Activated CD4-positive, alpha-beta T cell treated with anti-CD3 and anti-CD28 coated beads for 24 hours (primary cell): ENCODE measurements around the gene KANSL1.

Source experiments
- DNase-seq, 2 donors: peaks; one replicate each; pipeline ENCODE4 v3.0.0-alpha.2; 2020; ENCODE audit warnings: low read depth in 2 of 2

Gene KANSL1

DNA sequence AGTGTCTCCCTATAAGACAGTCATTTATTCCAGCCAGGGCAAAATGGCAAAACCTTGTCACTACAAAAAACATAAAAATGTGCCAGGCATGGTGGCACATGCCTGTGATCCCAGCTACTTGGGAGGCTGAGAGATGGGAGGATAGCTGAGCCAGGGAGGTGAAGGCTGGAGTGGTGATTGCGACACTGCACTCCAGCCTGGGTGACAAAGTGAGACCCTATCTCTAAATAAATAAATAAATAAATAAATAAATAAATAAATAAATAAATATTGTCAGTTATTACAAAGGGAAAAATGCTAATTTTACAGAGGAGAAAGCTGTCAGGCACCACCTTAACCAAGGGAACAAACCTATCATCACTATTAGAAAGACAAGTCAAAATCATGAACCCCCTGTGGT, 118.7 kb downstream of the KANSL1 start:
- no peak for DNase-seq

DNA sequence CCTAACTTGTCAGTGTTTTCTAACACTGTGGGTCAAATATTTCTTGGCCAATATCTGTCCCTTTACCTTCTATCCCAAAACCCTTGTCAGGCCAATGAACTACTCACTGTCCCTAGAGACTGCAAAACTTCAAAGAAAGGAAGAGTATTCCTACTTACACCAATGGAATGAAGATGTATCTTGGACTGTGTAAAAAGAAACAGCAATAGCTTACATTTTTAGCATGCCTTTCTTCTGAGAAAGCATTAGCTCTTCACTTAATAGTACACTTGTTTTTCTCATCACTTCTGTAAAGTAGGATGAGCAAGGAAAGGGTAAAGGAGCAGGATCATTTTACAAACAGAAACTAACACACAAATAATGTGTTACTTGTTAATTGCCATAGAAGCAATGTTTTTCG, 120.2 kb downstream of the KANSL1 start:
- DNase-seq, result no peak

GRCh38 chr17:46071796-46072195, 121.4 kb downstream of the KANSL1 start:
- DNase-seq, result no peak

- no peak for DNase-seq
Observed at GRCh38 chr17:46064460-46064859, 128.8 kb downstream of the KANSL1 start.

DNA sequence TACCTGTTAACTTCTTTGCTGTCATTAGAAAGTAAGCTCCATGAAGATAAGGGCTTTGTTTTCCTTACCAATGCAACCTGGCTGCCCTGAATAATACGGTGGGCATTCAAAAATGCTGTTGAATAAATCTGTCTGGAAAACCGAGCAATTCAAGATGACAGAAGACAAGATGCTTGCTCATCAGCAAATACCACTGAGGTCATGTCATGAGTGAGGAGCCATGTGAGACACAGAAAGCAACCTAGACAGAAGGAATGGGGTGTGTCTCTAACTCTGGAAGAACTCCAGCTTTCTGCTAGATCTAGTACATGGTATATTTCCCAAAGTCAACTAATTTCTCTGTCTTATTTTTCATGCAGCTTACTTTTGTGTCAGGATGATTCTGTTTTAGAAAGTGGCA, 130.0 kb downstream of the KANSL1 start:
- no peak for DNase-seq

DNA sequence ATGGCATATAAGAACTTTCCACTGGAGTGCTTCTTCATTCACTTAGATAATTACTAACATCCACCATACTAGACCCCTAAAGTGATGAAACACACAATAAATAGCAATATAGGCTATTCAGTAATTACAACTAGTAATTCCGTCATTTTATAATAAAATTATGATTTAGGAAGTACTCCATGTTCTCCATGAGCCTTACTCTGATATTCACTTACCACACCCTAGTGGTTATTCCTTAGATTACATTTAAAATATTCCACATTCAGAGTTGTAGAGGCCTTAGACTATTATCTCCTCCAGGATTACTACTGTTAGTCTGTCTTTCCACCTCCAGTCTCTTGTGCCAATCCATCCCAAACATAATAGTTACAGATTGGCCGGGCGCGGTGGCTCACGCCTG, 131.8 kb downstream of the KANSL1 start:
- DNase-seq, result no peak

DNA sequence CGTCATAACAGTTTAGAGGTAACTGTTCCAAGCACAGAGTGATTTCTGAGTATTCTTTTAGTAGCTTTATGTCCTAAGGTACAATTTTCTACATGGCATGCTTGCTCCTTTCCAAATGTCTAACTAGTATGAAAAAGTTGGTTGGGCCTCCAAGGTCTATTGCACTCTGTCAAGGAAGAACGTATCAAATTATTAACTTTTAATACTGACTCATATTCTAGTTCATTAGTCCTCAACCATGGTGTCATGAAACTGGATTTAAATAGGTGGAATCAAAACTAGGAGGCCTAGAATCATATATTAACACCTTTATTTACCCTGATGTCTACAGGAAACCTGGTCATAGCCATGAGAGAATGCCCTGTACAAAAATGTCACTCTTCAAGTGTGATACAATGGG, 132.8 kb downstream of the KANSL1 start:
- no peak for DNase-seq

DNA sequence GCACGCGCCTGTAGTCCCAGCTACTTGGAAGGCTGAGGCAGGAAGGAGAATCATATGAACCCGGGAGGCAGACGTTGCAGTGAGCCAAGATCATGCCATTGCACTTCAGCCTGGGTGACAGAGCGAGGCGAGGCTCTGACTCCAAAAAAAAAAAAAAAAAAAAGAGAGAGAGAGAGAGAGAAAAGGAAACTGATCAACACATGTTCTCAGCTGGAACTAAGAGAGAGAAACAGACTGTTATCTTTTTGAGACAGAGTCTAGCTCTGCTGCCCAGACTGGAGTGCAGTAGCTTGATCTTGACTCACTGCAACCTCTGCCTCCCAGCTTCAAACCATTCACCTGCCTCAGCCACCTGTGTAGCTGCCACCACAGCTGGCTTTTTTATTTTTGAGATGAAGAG, 133.7 kb downstream of the KANSL1 start:
- DNase-seq, result no peak

DNA sequence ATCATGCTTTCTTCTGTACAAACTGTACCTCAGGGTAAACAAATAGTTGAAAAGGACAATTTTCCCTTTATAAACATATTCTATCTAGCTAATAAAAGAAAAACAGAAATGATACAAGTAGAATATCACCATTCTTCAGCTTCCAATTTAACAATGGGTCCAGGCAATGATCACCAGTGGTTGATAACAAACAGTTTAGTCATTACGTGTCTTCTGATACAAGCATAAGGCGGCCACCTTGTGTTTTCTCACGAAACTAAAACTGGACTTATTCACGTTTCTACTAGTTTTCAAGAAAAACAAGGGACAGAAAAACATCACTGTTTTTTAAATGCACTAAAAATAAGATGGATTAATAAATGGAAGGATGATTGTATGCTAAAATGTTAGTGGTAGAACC, 135.9 kb downstream of the KANSL1 start:
- no peak for DNase-seq

DNA sequence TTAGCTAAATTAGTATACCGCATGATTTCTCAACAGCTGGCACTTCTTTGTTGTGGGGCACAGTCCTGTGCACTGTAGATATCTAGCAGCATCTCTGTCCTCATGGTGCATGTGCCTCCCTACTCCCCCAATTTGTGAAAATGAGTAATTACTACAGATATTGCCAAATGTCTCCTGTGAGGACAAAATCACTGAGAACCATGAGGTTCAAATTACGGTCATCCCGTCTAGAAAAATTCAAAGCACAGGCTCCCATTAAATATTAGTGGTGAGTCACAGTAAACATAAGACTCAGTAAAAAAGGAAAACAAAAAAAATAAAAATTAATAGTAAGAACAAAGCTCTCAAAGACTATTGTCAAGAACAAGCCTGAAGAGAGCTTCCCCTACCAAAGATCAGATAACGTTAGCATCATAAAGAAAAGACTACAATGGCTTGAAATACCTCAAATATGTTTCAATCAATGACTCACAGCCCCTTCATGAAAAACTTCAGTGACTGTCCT, 136.4 kb downstream of the KANSL1 start:
- DNase-seq, result no peak

- DNase-seq, result no peak
Observed at GRCh38 chr17:46053911-46054534, 139.2 kb downstream of the KANSL1 start.

GRCh38 chr17:46049656-46050055, 143.6 kb downstream of the KANSL1 start:
- no peak for DNase-seq

DNA sequence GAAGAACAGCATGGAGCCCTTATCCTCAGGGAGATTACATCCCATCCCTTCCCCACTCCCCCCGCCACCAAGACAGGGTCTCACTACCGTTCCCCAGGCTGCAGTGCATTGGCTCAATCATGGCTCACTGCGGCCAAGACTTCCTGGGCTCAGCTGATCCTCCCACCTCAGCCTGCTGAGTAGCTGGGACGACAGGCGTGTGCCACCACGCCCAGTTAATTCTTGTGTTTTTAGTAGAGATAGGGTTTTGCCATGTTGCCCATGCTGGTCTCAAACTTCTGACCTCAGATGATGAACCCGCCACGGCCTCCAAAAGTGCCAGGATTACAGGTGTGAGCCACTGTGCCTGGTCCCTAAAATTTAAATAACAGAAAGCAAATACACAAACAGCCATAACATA, 145.4 kb downstream of the KANSL1 start:
- DNase-seq, result no peak

GRCh38 chr17:46047398-46047797, 145.8 kb downstream of the KANSL1 start:
- DNase-seq, result no peak

- no peak for DNase-seq
Observed at GRCh38 chr17:46046957-46047356, 146.3 kb downstream of the KANSL1 start.

DNA sequence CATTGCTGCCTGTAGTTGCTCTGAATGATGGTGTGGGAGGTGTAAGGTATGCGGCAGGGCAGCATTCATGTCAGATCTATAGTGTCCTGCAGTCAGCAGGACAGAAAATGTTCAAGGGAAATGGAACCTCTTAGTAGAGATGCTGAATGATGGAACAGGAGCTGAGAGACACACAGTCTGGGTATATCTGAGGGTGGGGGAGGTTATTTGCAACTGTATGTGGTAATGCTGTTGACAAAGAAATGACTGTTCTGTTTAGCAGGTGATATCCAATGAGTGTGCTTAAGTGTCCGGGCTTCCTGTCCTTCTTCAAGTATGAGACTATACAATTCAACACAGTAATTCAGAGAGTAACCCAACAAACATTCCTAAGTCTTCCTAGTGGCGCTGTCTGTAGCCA, 147.6 kb downstream of the KANSL1 start:
- DNase-seq, result no peak

- no peak for DNase-seq
Observed at GRCh38 chr17:46044989-46045388, 148.2 kb downstream of the KANSL1 start.

GRCh38 chr17:46044286-46044928, 148.8 kb downstream of the KANSL1 start:
- DNase-seq, result peak; percentile 34 to 35

DNA sequence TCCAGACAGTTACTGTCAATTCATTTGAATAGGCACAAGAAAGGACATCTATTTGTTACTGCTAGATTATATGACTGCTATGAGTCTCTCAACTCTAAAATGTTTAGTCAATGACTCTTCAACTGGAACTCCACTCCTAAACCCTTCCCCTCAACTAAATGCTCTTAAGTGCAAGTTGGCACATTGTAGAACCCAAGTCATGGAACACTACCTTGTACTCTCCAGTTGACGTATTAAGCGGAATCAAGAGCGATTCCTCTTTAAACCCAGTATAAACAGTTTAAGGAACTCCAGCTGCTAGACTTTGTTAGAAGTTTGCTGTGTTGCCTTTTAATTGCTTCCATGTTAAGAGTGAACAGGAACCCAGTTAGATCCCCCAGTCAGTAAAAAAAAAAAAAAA, 149.6 kb downstream of the KANSL1 start:
- no peak for DNase-seq

- no peak for DNase-seq
Observed at GRCh38 chr17:46042925-46043324, 150.3 kb downstream of the KANSL1 start.

- DNase-seq, result no peak
Observed at GRCh38 chr17:46042246-46042645, 151.0 kb downstream of the KANSL1 start.

GRCh38 chr17:46039592-46040186, 153.5 kb downstream of the KANSL1 start:
- no peak for DNase-seq

DNA sequence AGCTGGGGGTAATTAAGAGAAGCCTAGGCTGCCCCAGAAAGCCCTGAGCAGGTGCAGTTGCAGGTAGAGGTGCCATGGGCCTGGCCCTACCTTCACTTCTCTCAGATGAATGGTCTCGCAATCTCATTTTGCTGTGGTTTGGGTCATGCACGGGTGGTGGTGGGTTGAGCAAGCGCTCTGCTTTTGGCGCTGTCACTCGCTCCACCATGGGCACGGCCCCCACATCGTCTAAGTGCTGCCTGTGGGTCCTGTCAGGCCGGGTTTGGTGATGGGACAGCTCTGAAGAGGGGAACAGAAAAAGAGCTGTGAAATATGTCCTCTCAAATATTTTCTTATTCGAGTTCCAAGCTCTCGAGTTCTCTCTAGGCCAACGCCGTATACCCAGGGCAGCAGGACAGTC, 154.3 kb downstream of the KANSL1 start:
- no peak for DNase-seq
